ENCODE measurements around the gene SPAG5.

- no peak for TF ChIP-seq CTCF (conservative IDR thresholded peaks at IDR 0.05 in 1 of 2, IDR thresholded peaks at IDR 0.05 in 1 of 2; ENCODE audit: extremely low read depth in 1 of 2, insufficient read depth in 1 of 2, low read depth in 1 of 2, low read length in 2 of 2)
- no peak for TF ChIP-seq EZH2 (IDR thresholded peaks at IDR 0.05; ENCODE audit: borderline replicate concordance, low read length)
These were observed at the start of gene SPAG5 for GRCh38 chr17:28598799-28599310.

Measured in mammary epithelial cell (primary cell).